CD4-positive, alpha-beta T cell treated with Interleukin-17A for 1 hour (primary cell): ENCODE measurements around the gene CDC16.

Experiments
- DNase-seq: peaks from one replicate; pipeline ENCODE4 v3.0.0-alpha.2; 2020

CDC16 gene

GRCh38 chr13:114304346-114305034 lies 69.8 kb downstream of the CDC16 start:
- DNase-seq, result no peak

GRCh38 chr13:114309086-114309485 lies 74.4 kb downstream of the CDC16 start:
- no peak for DNase-seq

GRCh38 chr13:114309806-114310410 lies 75.2 kb downstream of the CDC16 start:
- no peak for DNase-seq

- DNase-seq, result no peak
Measured at GRCh38 chr13:114310956-114311355, 76.3 kb downstream of the CDC16 start.

GRCh38 chr13:114311387-114311786 lies 76.7 kb downstream of the CDC16 start:
- no peak for DNase-seq

- DNase-seq, result no peak
Measured at GRCh38 chr13:114311908-114312307, 77.2 kb downstream of the CDC16 start.

GRCh38 chr13:114313061-114313860 lies 78.6 kb downstream of the CDC16 start:
- DNase-seq, result peak; percentile 14

- DNase-seq, result peak; percentile 90
Measured at GRCh38 chr13:114314074-114314912, 79.6 kb downstream of the CDC16 start, which contains the start of gene CHAMP1. CHAMP1 (plus strand) TSS chr13:114314503; CDS start chr13:114323843, 9,340 bp downstream.

GRCh38 chr13:114315074-114315785 lies 80.5 kb downstream of the CDC16 start:
- DNase-seq, result peak; percentile 41

- DNase-seq, result no peak
Measured at GRCh38 chr13:114318624-114319023, 83.9 kb downstream of the CDC16 start.

GRCh38 chr13:114319441-114319913 lies 84.8 kb downstream of the CDC16 start:
- DNase-seq, result no peak

GRCh38 chr13:114320065-114320464 lies 85.4 kb downstream of the CDC16 start:
- DNase-seq, result no peak

- no peak for DNase-seq
Measured at GRCh38 chr13:114321256-114321655, 86.6 kb downstream of the CDC16 start.
